Upper lobe of right lung (tissue), 1 donor: ENCODE data around the gene C12orf42. TPM values are rescaled to one million over a fixed set of nuclear protein-coding genes. Genes with fewer than 3 reads are reported as not detected.

ENCODE experiments used
- ATAC-seq: fragments of 200-7000 bp; cut with Tn5 transposase; one replicate; pipeline ENCODE4 v1.9.1; 2020; ENCODE audit warnings: mild to moderate bottlenecking, moderate library complexity
- DNase-seq: peaks from one replicate; pipeline ENCODE4 v3.0.0-alpha.2; 2020
- H3K27ac ChIP-seq: fragments of 200-600 bp; one replicate; pipeline ENCODE4 v1.8.0; 2022
- H3K27me3 ChIP-seq: fragments of 200-600 bp; one replicate; pipeline ENCODE4 v1.8.0; 2022; ENCODE audit warnings: mild to moderate bottlenecking
- H3K36me3 ChIP-seq: fragments of 200-600 bp; one replicate; pipeline ENCODE4 v1.8.0; 2022
- H3K4me1 ChIP-seq: fragments of 200-600 bp; one replicate; pipeline ENCODE4 v1.8.0; 2022
- H3K4me3 ChIP-seq: fragments of 200-600 bp; one replicate; pipeline ENCODE4 v1.8.0; 2022; ENCODE audit warnings: mild to moderate bottlenecking
- H3K9me3 ChIP-seq: fragments of 200-600 bp; one replicate; pipeline ENCODE4 v1.8.0; 2022
- CTCF ChIP-seq: fragments of 200-600 bp; IDR thresholded peaks from one replicate; pipeline ENCODE4 v1.8.0; 2022; ENCODE audit warnings: antibody characterized with exemption
- intact Hi-C: fragments of 100-400 bp; cut with DNase I; formaldehyde crosslinking; loops from one replicate; pipeline ENCODE4 v1.11.0; 2022
- total RNA-seq: library from RNA; stranded (reverse); fragmentation: NEBNext Ultra II Directional; extraction: Animal tissue kit (Norgen Biotek cat#: 25700); gene quantifications from one replicate; pipeline ENCODE4 v1.2.1, GENCODE V29; 2021
- donor health status: DM: no; HTN: yes; CAD: no; lungs with severe emphysema.

Gene C12orf42
- total RNA-seq, 1 donor from 2014 or later: not detected

- TF ChIP-seq CTCF: no peak
- Histone ChIP-seq H3K27me3 (no peaks in the 10 kb centered on the region), H3K9me3 (no peaks in the 10 kb centered on the region), H3K4me3 (no peak overlapping the region), H3K4me1 (no peaks in the 10 kb centered on the region), H3K36me3 (no peaks in the 10 kb centered on the region), H3K27ac (no peak overlapping the region)
- intact Hi-C loops: no loop called here
- DNase-seq (no peak), ATAC-seq (no peak)
These were observed 8.8 kb upstream of the C12orf42 start for GRCh38 chr12:103504606-103505005.

GRCh38 chr12:103503546-103504480, 8.0 kb upstream of the C12orf42 start:
- no peak overlapping the region for H3K27ac ChIP-seq
- H3K36me3 ChIP-seq: no peaks in the 10 kb centered on the region
- H3K27me3 ChIP-seq: no peaks in the 10 kb centered on the region
- H3K4me3 ChIP-seq: no peak overlapping the region
- intact Hi-C loops: no loop called here
- DNase-seq: peak; percentile 73
- peak; percentile 70 for ATAC-seq
- no peaks in the 10 kb centered on the region for H3K9me3 ChIP-seq
- no peaks in the 10 kb centered on the region for H3K4me1 ChIP-seq
- TF ChIP-seq CTCF: peak; percentile 51

- no peak overlapping the region for H3K27ac ChIP-seq
- peaks cover 15% of the 10 kb centered on the region for H3K27me3 ChIP-seq
- ATAC-seq: no peak
- H3K9me3 ChIP-seq: no peaks in the 10 kb centered on the region
- no peaks in the 10 kb centered on the region for H3K36me3 ChIP-seq
- DNase-seq: no peak
- no peaks in the 10 kb centered on the region for H3K4me1 ChIP-seq
- intact Hi-C loops: no loop called here
- H3K4me3 ChIP-seq: no peak overlapping the region
- no peak for TF ChIP-seq CTCF
These were observed 5.7 kb upstream of the C12orf42 start for GRCh38 chr12:103501447-103501846.

- no peak for DNase-seq
- Histone ChIP-seq H3K27me3 (peaks cover 32% of the 10 kb centered on the region), H3K9me3 (no peaks in the 10 kb centered on the region), H3K4me3 (no peak overlapping the region), H3K4me1 (peaks cover 9% of the 10 kb centered on the region), H3K27ac (no peak overlapping the region), H3K36me3 (no peaks in the 10 kb centered on the region)
- intact Hi-C loops: no loop called here
- TF ChIP-seq CTCF: no peak
- ATAC-seq: no peak
These were observed 3.8 kb upstream of the C12orf42 start for GRCh38 chr12:103499571-103499970.

- Histone ChIP-seq H3K9me3 (no peaks in the 10 kb centered on the region), H3K4me3 (no peak overlapping the region), H3K27me3 (peaks cover 38% of the 10 kb centered on the region), H3K36me3 (no peaks in the 10 kb centered on the region), H3K27ac (no peak overlapping the region), H3K4me1 (peaks cover 9% of the 10 kb centered on the region)
- intact Hi-C loops: no loop called here
- DNase-seq (no peak), ATAC-seq (no peak)
- no peak for TF ChIP-seq CTCF
These were observed 3.2 kb upstream of the C12orf42 start for GRCh38 chr12:103498990-103499389.
